A549 (cell line): ENCODE results near the gene SLCO1C1.

Source experiments
- CTCF ChIP-seq: fragments of >200 bp; sonication (Bioruptor Twin); formaldehyde crosslinking; IDR thresholded peaks from 3 replicates; pipeline ENCODE4 v1.5.1; 2016
- E2F6 ChIP-seq: IDR thresholded peaks from 2 replicates; pipeline ENCODE4 v1.6.1; 2012; ENCODE audit warnings: low read depth, borderline replicate concordance
- ELK1 ChIP-seq: fragments of 150-350 bp; IDR thresholded peaks from 2 replicates; pipeline ENCODE4 v1.6.1; 2014; ENCODE audit warnings: low read depth, mild to moderate bottlenecking, low read length
- EP300 ChIP-seq, 2 experiments: fragments of >200 bp; sonication (Bioruptor Twin); formaldehyde crosslinking; IDR thresholded peaks; 2 replicates in 1 of 2; 3 replicates in 1 of 2; pipeline ENCODE4 v1.6.1; 2016 to 2017
- GATA3 ChIP-seq: IDR thresholded peaks from 2 replicates; pipeline ENCODE4 v1.6.1; 2012; ENCODE audit warnings: borderline replicate concordance
- REST ChIP-seq: fragments of 200-600 bp; sonication (generic); IDR thresholded peaks from 2 replicates; pipeline ENCODE4 v1.6.1; 2016; ENCODE audit warnings: antibody characterized with exemption, mild to moderate bottlenecking, moderate library complexity
- RFX5 ChIP-seq: fragments of 450-650 bp; IDR thresholded peaks from 2 replicates; pipeline ENCODE4 v1.7.1; 2014; ENCODE audit warnings: antibody characterized with exemption, mild to moderate bottlenecking, moderate library complexity

GRCh38 chr12:20696181-20696905 is 1.2 kb downstream of the SLCO1C1 start:
- no peak for TF ChIP-seq E2F6
- no peak for TF ChIP-seq REST
- no peak for TF ChIP-seq CTCF
- no peak for TF ChIP-seq EP300 (IDR thresholded peaks at IDR 0.05)
- TF ChIP-seq GATA3, result no peak
- no peak for TF ChIP-seq ELK1
- no peak for TF ChIP-seq RFX5
